Mesothelial cell of epicardium (in vitro differentiated cells): Measurements from ENCODE around the gene NCKAP5. TPM values are rescaled to one million over a fixed set of nuclear protein-coding genes. Genes with fewer than 3 reads are reported as not detected.

ENCODE experiments used
- DNase-seq, 2 experiments: peaks; one replicate each; pipeline ENCODE4 v3.0.0; 2021; ENCODE audit warnings: low spot score in 2 of 2; ENCODE audit not compliant: unreplicated experiment in 2 of 2
- H3K27ac Mint-ChIP-seq: 2 replicates; pipeline ENCODE4 v1.8.0; 2021; ENCODE audit warnings: mixed read lengths
- H3K27me3 Mint-ChIP-seq: 2 replicates; pipeline ENCODE4 v1.8.0; 2021; ENCODE audit warnings: low read depth, mixed read lengths
- H3K36me3 Mint-ChIP-seq: 2 replicates; pipeline ENCODE4 v1.8.0; 2021; ENCODE audit warnings: mixed read lengths
- H3K4me1 Mint-ChIP-seq: 2 replicates; pipeline ENCODE4 v1.8.0; 2021; ENCODE audit warnings: mixed read lengths
- H3K4me3 Mint-ChIP-seq: 2 replicates; pipeline ENCODE4 v1.8.0; 2021; ENCODE audit warnings: mild to moderate bottlenecking, moderate library complexity, mixed read lengths
- H3K9me3 Mint-ChIP-seq: 2 replicates; pipeline ENCODE4 v1.8.0; 2021; ENCODE audit warnings: mixed read lengths
- CTCF ChIP-seq: fragments of 200-600 bp; sonication (generic); IDR thresholded peaks from one replicate; pipeline ENCODE4 v1.5.0; 2021; ENCODE audit warnings: antibody characterized with exemption; ENCODE audit not compliant: unreplicated experiment
- total RNA-seq: library from RNA; stranded (reverse); gene quantifications from 3 replicates; pipeline ENCODE4 v1.2.1, GENCODE V29; 2021

The NCKAP5 gene
- total RNA-seq, 1 donor from 2014 or later, result 2.1 TPM

- no peaks in the 10 kb centered on the region for H3K4me1 Mint-ChIP-seq
- no peaks in the 10 kb centered on the region for H3K36me3 Mint-ChIP-seq
- no peak for DNase-seq
- H3K27ac Mint-ChIP-seq, result no peak overlapping the region
- H3K9me3 Mint-ChIP-seq, result no peaks in the 10 kb centered on the region
- no peak overlapping the region for H3K4me3 Mint-ChIP-seq
- H3K27me3 Mint-ChIP-seq, result peaks cover 15% of the 10 kb centered on the region
- no peak for TF ChIP-seq CTCF
These were observed 444.4 kb downstream of the NCKAP5 start for GRCh38 chr2:133123904-133124303.

- no peaks in the 10 kb centered on the region for H3K36me3 Mint-ChIP-seq
- no peak overlapping the region for H3K27ac Mint-ChIP-seq
- no peak for TF ChIP-seq CTCF
- no peaks in the 10 kb centered on the region for H3K4me1 Mint-ChIP-seq
- no peak for DNase-seq
- H3K27me3 Mint-ChIP-seq, result peaks cover 15% of the 10 kb centered on the region
- H3K4me3 Mint-ChIP-seq, result no peak overlapping the region
- no peaks in the 10 kb centered on the region for H3K9me3 Mint-ChIP-seq
These were observed 444.9 kb downstream of the NCKAP5 start for GRCh38 chr2:133123393-133123792.

GRCh38 chr2:133122529-133122928 is 445.7 kb downstream of the NCKAP5 start:
- H3K9me3 Mint-ChIP-seq, result no peaks in the 10 kb centered on the region
- H3K36me3 Mint-ChIP-seq, result no peaks in the 10 kb centered on the region
- no peaks in the 10 kb centered on the region for H3K4me1 Mint-ChIP-seq
- no peak for TF ChIP-seq CTCF
- DNase-seq, result no peak
- peaks cover 15% of the 10 kb centered on the region for H3K27me3 Mint-ChIP-seq
- H3K27ac Mint-ChIP-seq, result no peak overlapping the region
- no peak overlapping the region for H3K4me3 Mint-ChIP-seq

- no peaks in the 10 kb centered on the region for H3K4me1 Mint-ChIP-seq
- H3K36me3 Mint-ChIP-seq, result no peaks in the 10 kb centered on the region
- DNase-seq, result no peak
- H3K27ac Mint-ChIP-seq, result no peak overlapping the region
- no peaks in the 10 kb centered on the region for H3K9me3 Mint-ChIP-seq
- no peak overlapping the region for H3K4me3 Mint-ChIP-seq
- peaks cover 12% of the 10 kb centered on the region for H3K27me3 Mint-ChIP-seq
- no peak for TF ChIP-seq CTCF
These were observed 448.0 kb downstream of the NCKAP5 start for GRCh38 chr2:133120310-133120709.

DNA sequence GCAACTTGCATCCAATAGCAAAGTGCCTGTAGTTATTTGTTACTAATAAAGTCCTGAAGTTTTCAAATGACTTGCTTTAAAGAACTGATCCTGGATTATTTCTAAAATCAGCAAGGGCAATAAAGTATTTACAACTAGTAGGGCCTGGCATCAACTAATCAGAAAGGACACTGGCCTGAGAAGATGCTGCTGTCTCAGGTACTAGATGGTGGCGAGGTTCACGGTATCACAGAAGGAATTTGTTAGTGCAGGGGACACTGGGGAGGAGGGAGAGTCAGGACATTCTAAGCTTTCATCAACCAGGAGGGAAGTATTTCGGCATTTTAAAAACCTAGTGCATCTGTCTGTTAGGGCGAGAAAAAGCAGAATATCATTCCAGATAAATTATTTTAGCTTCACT is 458.1 kb downstream of the NCKAP5 start:
- DNase-seq, result no peak
- Mint-ChIP-seq H3K9me3 (no peaks in the 10 kb centered on the region), H3K36me3 (no peaks in the 10 kb centered on the region), H3K27ac (no peak overlapping the region), H3K27me3 (peaks cover 11% of the 10 kb centered on the region), H3K4me1 (no peaks in the 10 kb centered on the region), H3K4me3 (no peak overlapping the region)
- TF ChIP-seq CTCF, result no peak

DNA sequence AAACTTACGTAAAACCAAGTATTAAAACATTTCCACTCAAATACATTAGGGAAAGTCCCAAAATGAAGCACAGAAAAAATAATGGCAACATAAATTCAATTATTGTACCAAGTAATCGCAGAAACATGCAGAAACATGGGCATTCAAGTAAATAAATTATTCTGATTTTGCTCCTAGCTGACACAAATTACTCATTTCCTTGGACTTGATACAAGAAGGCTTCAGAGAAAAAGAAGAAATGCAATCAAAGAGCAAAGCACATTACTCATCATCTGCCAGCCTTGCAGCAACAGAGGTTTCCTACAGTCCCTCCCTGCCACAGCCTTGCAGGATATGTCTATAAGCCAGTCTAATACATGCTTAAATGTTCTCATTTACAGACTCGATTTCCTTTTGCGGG is 458.5 kb downstream of the NCKAP5 start:
- no peaks in the 10 kb centered on the region for H3K9me3 Mint-ChIP-seq
- no peak overlapping the region for H3K27ac Mint-ChIP-seq
- H3K4me1 Mint-ChIP-seq, result no peaks in the 10 kb centered on the region
- H3K27me3 Mint-ChIP-seq, result peaks cover 13% of the 10 kb centered on the region
- no peak overlapping the region for H3K4me3 Mint-ChIP-seq
- no peak for DNase-seq
- no peaks in the 10 kb centered on the region for H3K36me3 Mint-ChIP-seq
- no peak for TF ChIP-seq CTCF
